Fibroblast of the aortic adventitia (primary cell): ENCODE results near the gene TMEM209. TPM values are rescaled to one million over a fixed set of nuclear protein-coding genes. Genes with fewer than 3 reads are reported as not detected.

Source experiments
- DNase-seq: peaks from one replicate; pipeline ENCODE4 v3.0.0-alpha.2; 2010; ENCODE audit warnings: low read depth
- H3K4me3 ChIP-seq: 2 replicates; pipeline ENCODE4 v1.5.1; 2011; ENCODE audit warnings: low read depth, mild to moderate bottlenecking, control low read depth, low read length, moderate library complexity
- CTCF ChIP-seq: IDR thresholded peaks from 2 replicates; pipeline ENCODE4 v1.5.1; 2011; ENCODE audit warnings: mild to moderate bottlenecking, low read length, control low read depth, inconsistent platforms; ENCODE audit not compliant: insufficient read depth
- total RNA-seq: library from RNA; depleted of rRNA; stranded (reverse); fragments of >200 nt; gene quantifications from 2 replicates; pipeline ENCODE4 v1.2.3, GENCODE V29; 2012; ENCODE audit warnings: low replicate concordance

The TMEM209 gene
- total RNA-seq, 1 donor, result 33.4 TPM

GRCh38 chr7:130136579-130137167 is 68.5 kb downstream of the TMEM209 start:
- no peak overlapping the region for H3K4me3 ChIP-seq
- DNase-seq, result no peak
- TF ChIP-seq CTCF, result no peak

- no peak for DNase-seq
- H3K4me3 ChIP-seq, result no peak overlapping the region
- no peak for TF ChIP-seq CTCF
Measured at GRCh38 chr7:130135208-130136205, 69.7 kb downstream of the TMEM209 start.

GRCh38 chr7:130134726-130135125 is 70.5 kb downstream of the TMEM209 start:
- no peak overlapping the region for H3K4me3 ChIP-seq
- no peak for TF ChIP-seq CTCF
- DNase-seq, result no peak

GRCh38 chr7:130134106-130134636 is 71.0 kb downstream of the TMEM209 start:
- DNase-seq, result no peak
- no peak overlapping the region for H3K4me3 ChIP-seq
- no peak for TF ChIP-seq CTCF

- H3K4me3 ChIP-seq, result no peak overlapping the region
- TF ChIP-seq CTCF, result no peak
- no peak for DNase-seq
Measured at GRCh38 chr7:130133029-130133782, 72.0 kb downstream of the TMEM209 start.

- no peak overlapping the region for H3K4me3 ChIP-seq
- no peak for TF ChIP-seq CTCF
- DNase-seq, result no peak
Measured at GRCh38 chr7:130131964-130132875, 73.0 kb downstream of the TMEM209 start.
